GM20431 (cell line): ENCODE results near the gene CCDC78.

Experiments used
- in situ Hi-C: fragments of 300-500 bp; cut with MseI, MboI; formaldehyde crosslinking; loops from one replicate; pipeline ENCODE4 v1.15.0; 2020; ENCODE audit warnings: low sequenced_read_pairs; ENCODE audit not compliant: unreplicated experiment

The CCDC78 gene

GRCh38 chr16:740764-741505 lies 14.7 kb upstream of the CCDC78 start, which contains the start of gene CIAO3:
CIAO3 (minus strand) TSS chr16:740997; CDS start chr16:740985, 12 bp downstream.
- in situ Hi-C loops = no loop called here

GRCh38 chr16:740459-740763 lies 14.2 kb upstream of the CCDC78 start:
- in situ Hi-C loops = no loop called here

- in situ Hi-C loops = no loop called here
Observed at GRCh38 chr16:739560-740458, 13.6 kb upstream of the CCDC78 start.

- in situ Hi-C loops = no loop called here
Observed at GRCh38 chr16:736936-737481, 10.8 kb upstream of the CCDC78 start.

- in situ Hi-C loops = no loop called here
Observed at GRCh38 chr16:735982-736453, 9.8 kb upstream of the CCDC78 start.

- in situ Hi-C loops = no loop called here
Observed at GRCh38 chr16:734981-735881, 9.0 kb upstream of the CCDC78 start.

- in situ Hi-C loops = no loop called here
Observed at GRCh38 chr16:734208-734980, 8.2 kb upstream of the CCDC78 start.

GRCh38 chr16:733382-734207 lies 7.4 kb upstream of the CCDC78 start:
- in situ Hi-C loops = no loop called here

- in situ Hi-C loops = no loop called here
Observed at GRCh38 chr16:732936-733335, 6.7 kb upstream of the CCDC78 start.

GRCh38 chr16:732332-732731 lies 6.1 kb upstream of the CCDC78 start:
- in situ Hi-C loops = no loop called here

- in situ Hi-C loops = no loop called here
Observed at GRCh38 chr16:730666-731509, 4.6 kb upstream of the CCDC78 start.

- in situ Hi-C loops = no loop called here
Observed at GRCh38 chr16:729768-730665, 3.8 kb upstream of the CCDC78 start.

- in situ Hi-C loops = no loop called here
Observed at GRCh38 chr16:728890-729744, 2.9 kb upstream of the CCDC78 start.

GRCh38 chr16:728131-728889 lies 2.1 kb upstream of the CCDC78 start:
- in situ Hi-C loops = no loop called here
